GM06990 (cell line): Measurements from ENCODE around the gene PTCD1.
A peak's percentile ranks its signal among the peaks of the same experiment; 100 is the strongest.
"Not testable (repeated sequence)": the region's sequence is repeated elsewhere in the genome, so short reads cannot be mapped to it uniquely, and the experiment has no call there.

ENCODE experiments used
- DNase-seq: peaks from one replicate; pipeline ENCODE4 v3.0.0-alpha.2; 2011; ENCODE audit not compliant: insufficient read length; ENCODE audit errors: extremely low read depth
- H3K27me3 ChIP-seq: replicated peaks from 2 replicates; pipeline ENCODE4 v1.6.0; 2011; ENCODE audit warnings: low read length; ENCODE audit not compliant: control insufficient read depth, insufficient read depth
- H3K36me3 ChIP-seq: 2 replicates; pipeline ENCODE4 v1.5.1; 2011; ENCODE audit warnings: low read length; ENCODE audit not compliant: control insufficient read depth, insufficient read depth
- H3K4me3 ChIP-seq: replicated peaks from 2 replicates; pipeline ENCODE4 v1.5.1; 2011; ENCODE audit warnings: low read depth, mild to moderate bottlenecking, control low read depth, low read length
- TF ChIP-seq, protein P1 (sequence below): IDR thresholded peaks from 2 replicates; pipeline ENCODE4 v1.5.1; 2011; ENCODE audit warnings: low read length, control low read depth, mild to moderate bottlenecking, inconsistent platforms; ENCODE audit not compliant: insufficient read depth, poor library complexity, severe bottlenecking

The PTCD1 gene

DNA sequence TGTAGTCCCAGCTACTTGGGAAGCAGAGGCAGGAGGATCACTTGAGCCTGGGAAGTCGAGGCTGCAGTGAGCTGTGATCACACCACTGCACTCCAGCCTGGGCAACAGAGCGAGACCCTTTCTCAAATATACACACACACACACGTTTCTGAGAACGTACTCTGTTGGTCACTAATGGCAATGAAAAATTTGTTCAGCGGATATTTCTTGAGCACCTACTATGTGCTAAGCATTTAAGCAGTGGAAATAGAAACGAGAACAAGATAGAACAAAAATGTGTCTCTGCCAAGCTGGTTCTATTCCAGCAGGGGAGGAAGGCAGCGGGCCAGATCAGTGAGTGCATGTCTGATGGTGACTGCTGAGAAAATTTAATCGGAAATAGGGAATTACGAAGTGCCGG lies 55.4 kb downstream of the PTCD1 start:
- Histone ChIP-seq H3K4me3 (no peak overlapping the region), H3K27me3 (no peaks in the 10 kb centered on the region), H3K36me3 (peaks cover 42% of the 10 kb centered on the region)
- no peak for DNase-seq
- TF ChIP-seq, protein P1, sequence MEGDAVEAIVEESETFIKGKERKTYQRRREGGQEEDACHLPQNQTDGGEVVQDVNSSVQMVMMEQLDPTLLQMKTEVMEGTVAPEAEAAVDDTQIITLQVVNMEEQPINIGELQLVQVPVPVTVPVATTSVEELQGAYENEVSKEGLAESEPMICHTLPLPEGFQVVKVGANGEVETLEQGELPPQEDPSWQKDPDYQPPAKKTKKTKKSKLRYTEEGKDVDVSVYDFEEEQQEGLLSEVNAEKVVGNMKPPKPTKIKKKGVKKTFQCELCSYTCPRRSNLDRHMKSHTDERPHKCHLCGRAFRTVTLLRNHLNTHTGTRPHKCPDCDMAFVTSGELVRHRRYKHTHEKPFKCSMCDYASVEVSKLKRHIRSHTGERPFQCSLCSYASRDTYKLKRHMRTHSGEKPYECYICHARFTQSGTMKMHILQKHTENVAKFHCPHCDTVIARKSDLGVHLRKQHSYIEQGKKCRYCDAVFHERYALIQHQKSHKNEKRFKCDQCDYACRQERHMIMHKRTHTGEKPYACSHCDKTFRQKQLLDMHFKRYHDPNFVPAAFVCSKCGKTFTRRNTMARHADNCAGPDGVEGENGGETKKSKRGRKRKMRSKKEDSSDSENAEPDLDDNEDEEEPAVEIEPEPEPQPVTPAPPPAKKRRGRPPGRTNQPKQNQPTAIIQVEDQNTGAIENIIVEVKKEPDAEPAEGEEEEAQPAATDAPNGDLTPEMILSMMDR, result no peak

DNA sequence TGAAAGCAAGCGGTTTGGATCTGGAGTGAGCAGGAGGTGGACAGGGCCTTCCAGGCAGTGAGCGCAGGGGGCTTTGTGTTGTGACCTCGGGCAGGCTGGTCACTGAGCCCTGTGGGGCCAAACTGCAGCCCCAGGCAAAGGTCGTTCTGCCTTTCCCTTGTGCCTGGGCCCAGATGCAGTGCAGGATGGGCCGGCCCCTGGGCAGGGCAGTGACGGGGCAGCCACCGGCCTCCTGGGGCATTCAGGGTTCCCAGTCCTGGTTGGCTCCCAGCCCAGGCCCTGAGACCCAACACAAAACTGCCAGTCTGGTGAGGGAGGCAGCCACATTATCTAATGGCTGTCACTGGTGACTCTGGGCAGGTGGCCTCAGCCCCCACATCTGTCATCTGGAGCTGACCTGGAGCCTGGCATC lies 56.9 kb downstream of the PTCD1 start:
- TF ChIP-seq, protein P1, result no peak
- DNase-seq, result no peak
- Histone ChIP-seq H3K4me3 (no peak overlapping the region), H3K36me3 (peaks cover 42% of the 10 kb centered on the region), H3K27me3 (no peaks in the 10 kb centered on the region)

DNA sequence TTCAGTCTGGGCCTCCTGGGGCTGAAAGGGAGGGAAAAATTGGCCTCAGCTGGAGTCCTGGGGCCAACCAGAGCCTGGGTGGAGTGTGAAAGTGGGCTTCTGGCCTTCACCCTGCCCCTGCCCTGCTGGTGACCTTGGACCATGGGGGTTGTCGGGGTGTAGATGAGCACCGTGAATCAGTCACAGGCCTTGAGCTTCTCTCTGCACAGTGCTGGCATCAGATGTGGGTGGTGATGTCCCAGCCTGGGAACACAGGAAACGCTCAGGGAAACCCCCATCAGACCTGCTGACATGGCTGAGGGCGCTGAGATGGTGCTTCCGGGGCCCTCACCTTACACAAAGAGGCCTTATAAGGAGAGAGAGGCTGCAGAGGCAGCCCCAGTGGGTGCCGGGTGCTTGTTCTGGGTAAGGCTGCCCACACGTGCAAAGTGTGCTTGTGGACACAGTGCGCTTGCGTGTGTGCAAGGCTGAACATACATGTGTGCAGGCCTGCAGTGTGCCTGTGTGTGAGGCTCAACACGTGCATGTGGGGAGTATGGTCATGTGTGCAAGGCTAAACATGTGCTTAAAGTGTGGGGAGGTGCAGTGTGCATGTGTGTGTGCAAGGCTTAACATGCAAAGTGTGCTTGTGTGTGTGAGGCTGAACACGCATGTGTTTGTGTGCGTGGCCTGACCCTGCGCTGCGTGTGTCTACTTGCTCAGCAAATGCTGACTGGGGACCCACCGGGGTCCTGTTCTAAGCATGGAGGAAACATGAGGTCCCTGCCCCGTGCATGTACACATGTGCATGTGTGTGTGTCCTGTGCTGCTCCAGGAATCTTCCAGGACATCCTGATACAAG lies 57.6 kb downstream of the PTCD1 start:
- DNase-seq, result peak; percentile 84
- TF ChIP-seq, protein P1, result no peak
- peak overlapping the region; percentile 67 for H3K4me3 ChIP-seq

DNA sequence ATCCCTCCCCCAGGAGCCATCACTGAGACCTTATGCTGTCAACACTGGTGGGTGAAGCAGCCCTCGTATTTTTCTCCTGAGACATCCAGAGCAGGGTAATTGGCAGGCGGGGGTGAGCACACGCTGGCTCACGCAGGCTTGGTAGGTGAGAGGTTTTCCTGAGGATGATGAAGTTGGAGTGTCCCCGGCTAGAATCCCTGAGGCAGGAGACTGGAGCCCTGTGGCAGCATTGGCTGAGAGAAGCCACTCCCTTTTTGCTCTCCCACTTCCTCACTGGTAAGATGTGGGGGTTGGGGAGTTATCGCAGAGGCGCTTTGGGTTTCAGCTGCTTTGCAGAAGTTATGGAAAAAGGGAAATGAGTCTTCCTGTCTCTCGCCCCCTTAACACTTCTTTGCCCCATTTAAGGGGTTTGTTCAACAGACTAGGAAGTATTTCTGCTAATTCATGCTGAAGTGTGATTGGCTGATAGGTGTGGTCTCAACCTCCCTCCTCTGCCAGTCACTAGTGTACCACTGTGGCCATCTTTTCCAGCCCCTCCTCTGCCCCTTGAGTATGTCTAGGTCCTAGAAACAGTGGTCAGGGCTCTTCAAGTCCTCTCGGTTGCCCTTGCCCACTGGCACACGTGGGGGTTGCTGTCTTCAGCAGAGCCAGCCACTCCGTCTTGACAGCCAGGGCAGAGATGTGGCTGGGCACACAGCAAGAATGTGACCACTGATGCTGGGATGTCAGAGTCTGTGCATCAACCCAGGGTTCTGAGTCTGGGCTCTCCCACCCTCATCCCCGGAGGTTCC lies 58.4 kb downstream of the PTCD1 start:
- DNase-seq, result peak; percentile 86
- peak overlapping the region; percentile 67 for H3K4me3 ChIP-seq
- H3K36me3 ChIP-seq, result peaks cover 32% of the 10 kb centered on the region
- H3K27me3 ChIP-seq, result no peaks in the 10 kb centered on the region
- TF ChIP-seq, protein P1, result no peak

More for the DNA sequence above, 57.6 kb downstream of the PTCD1 start:
- Histone ChIP-seq H3K36me3 (peaks cover 36% of the 10 kb centered on the region), H3K27me3 (no peaks in the 10 kb centered on the region)

DNA sequence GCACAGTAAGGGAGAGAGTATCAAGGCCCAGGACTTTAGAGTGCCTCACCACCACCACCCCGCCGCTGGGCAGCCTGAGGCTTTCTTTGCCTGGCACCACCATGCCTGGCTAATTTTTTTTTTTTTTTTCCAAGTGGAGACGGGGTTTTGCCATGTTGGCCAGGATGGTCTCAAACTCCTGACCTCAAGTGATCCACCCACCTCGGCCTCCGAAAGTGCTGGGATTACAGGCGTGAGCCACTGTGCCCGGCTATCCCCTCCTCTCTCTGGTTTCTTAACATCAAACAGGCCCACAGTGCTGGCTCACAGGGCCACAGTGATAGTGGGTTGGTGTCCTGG lies 58.9 kb downstream of the PTCD1 start:
- Histone ChIP-seq H3K36me3 (peaks cover 31% of the 10 kb centered on the region), H3K4me3 (peak overlapping the region; percentile 67)

DNA sequence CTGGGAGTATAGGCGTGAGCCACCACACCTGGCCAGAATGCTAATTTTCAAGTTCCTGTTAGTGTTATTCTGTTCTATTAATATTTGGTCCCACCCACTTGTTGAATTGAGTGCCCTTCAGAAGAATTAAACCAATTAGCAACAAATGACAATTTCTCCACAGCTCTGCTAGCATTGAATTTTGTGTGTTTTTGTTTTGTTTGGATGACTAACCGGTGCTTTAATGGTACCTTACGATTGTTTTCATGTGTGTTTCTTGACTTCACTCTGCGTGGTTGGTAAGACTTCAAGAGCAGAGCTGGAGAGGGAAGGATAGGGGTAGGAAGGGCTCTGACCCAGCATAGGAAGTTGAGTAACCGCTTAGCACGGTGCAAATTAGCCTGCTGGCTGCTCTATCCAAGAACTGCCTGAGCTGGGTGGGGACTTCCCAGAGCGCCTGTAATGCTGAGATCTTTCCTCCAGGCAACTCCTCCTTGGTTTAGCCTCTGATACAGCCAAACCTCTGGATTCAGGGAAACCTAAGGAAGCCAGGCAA lies 59.5 kb downstream of the PTCD1 start:
- peak; percentile 59 for DNase-seq
- Histone ChIP-seq H3K36me3 (peaks cover 27% of the 10 kb centered on the region), H3K27me3 (no peaks in the 10 kb centered on the region), H3K4me3 (peak overlapping the region; percentile 67)
- TF ChIP-seq, protein P1, result no peak

More for the DNA sequence above, 58.9 kb downstream of the PTCD1 start:
- H3K27me3 ChIP-seq, DNase-seq: not testable (repeated sequence)
